Muscle of back (tissue), 11 donors: ENCODE data around the gene ARHGEF3. TPM values are rescaled to one million over a fixed set of nuclear protein-coding genes. Genes with fewer than 3 reads are reported as not detected.

Source experiments
- DNase-seq, 3 donors: peaks; one replicate each; pipeline versions ENCODE4 v3.0.0 to v3.0.0-alpha.2; 2013
- polyA plus RNA-seq, 10 donors: library from polyadenylated mRNA; unstranded; fragments of 120-200 nt; gene quantifications; one replicate each; pipeline ENCODE4 v1.2.1, GENCODE V29; 2013; ENCODE audit not compliant: insufficient read length in 10 of 10

Gene ARHGEF3
- polyA plus RNA-seq, 10 donors = 22.6 to 31.0 (median 29.2) TPM

DNA sequence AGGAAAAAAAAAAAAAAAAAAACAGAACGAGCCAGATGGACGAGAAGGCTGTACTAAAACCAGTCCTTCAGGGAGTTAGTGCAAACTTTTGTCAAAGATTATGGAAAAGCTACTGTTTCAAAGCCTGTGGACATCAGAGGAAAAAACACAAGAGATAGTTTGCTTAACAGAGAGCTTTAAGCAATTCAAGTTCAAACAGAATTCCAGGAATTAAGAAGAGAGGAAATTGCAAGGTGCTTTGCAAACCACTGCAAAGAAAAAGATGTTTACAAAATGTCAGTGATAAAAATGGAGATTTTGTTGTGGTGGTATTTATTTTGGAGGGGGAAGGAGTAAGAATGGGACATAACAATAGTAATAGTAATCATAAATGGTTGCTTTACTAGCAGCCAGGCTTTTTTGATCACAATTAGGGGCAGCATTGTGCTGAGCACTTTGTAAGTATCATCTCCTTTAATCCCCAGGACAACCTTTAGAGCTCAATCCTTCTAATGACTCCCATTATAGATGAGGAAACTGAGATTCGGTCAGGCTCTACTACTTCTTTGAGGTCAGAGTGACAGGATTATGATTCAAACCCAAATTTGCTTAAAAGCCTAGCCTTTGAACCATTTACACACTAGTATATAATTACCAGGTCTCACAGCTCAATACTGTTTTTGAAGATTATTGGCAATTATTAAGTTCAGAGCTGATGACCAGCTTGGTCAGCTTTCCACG is 22.4 kb upstream of the ARHGEF3 start:
- DNase-seq = no peak

DNA sequence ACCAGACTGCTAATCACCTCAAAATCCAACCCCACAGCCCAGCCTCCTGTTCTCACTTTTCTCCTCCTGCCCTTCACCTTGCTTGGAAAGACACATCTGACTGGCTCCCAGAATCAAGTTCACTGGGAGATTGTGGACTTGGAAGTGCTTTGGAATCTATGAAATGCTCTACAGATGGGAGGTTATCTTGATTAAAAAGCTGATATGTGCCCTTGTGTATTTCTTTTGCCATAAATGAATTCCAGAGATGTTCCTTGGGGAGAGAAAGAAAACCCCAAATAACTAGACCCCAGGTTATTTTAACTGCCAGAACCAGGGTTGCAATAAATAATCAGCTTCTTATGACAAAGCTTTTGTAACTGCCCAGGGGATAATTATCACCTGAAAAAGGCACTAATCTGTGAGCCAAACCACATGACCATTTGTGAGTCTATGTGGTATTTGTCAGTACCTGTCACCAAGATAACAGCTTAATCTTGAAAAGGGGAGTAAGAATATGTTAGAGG is 21.7 kb upstream of the ARHGEF3 start:
- no peak for DNase-seq

DNA sequence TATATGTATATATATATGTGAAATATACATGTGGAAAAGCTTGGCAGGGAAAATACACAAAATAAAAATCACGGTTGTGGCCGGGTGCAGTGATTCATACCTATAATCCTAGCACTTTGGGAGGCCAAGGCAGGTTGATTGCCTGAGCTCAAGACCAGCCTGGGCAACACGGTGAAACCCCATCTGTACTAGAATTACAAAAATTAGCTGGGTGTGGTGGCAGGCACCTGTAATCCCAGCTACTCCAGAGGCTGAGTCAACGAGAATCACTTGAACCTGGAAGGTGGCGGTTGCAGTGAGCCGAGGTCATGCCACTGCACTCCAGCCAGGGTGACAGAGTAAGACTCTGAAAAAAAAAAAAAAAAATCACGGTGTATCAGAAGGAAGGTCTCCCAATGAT is 20.8 kb upstream of the ARHGEF3 start:
- DNase-seq = no peak

DNA sequence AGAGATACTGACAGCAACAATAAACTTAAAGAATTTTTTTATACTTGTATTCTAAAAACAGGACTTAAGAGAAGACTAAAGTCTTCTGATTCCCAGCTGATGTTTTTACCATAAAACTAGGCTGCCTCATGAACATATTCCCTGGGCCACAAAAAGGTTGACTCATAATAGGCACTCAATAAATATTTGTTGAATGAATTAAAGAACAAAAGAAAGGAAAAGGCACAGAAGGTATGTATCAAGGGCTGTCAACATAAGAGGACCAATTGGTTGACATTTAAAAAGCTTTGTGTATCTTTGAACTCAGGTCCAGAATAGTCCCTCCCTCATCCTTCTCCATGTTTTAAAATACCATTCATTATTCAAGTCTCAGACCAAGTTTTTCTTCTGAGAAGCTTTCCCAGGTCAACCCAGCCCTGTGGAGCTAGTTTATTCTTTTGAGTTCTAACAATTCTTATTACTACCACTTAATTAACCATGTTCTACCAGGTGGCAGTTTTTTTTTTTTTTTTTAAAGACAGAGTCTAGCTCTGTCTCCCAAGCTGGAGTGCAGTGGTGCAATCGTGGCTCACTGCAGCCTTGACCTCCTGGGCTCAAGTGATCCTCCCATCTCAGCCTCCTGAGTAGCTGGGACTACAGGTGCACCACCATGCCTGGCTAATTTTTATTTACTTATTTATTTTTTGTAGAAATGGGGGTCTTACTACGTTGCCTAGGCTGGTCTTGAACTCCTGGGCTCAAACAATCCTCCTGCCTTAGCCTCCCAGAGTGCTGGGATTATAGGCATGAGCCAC is 17.5 kb upstream of the ARHGEF3 start:
- DNase-seq = no peak

DNA sequence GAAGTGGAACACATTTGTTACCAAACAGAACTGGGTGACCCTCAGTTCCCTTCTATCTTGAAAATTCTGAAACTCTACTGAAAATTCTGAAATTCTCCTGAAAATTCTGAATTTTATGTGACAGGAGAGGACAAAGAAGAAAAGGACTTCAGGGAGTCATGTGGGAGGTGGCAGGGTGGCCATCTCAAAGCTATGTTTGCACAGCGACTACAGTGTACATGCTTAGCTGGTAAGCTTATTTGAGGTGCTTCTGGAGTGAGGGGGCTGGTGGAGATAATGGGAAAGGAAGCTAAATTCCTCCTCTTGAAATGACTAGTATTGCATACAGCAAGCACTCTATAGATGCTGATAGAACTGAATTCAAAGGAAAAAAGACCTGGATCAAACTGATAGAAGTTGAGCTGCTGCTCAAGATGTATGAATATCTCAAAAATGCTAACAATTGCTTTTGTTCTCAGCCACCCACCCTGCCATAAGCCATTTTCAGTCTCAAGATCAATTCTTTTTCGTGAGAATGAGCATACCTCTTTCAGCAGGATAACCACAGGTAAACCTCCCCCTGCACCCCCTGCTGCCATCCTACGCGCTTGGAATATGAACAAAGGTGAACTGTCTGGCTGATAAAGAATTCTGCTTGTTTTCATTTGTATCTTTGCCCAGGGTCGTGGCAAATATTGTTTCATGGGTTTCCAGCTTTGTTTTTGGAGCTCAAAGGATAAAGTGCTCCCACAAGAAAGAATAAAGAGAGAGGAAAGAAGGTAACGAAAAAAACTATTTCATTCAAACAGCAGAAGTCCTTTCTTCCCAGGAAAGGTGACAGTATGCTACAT is 16.6 kb upstream of the ARHGEF3 start:
- DNase-seq = no peak

DNA sequence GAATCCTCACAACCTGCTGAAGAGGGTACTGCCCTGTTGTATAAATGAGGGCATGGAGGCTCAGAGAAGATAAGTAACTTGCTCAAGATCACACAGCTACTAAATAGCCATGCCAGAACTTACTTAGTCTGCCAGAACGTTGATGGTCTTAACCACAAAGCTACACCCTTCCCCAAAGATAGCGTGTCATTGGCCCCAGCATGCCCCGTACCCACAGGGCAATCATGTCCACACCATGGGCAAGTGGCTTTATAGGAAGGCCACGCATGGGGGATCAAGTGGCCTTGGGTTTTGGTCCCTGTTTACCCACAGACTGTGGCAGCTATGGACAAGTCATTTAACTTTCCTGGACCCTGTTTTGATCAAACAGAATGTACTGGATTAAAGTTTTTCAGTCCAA is 15.9 kb upstream of the ARHGEF3 start:
- DNase-seq = no peak

DNA sequence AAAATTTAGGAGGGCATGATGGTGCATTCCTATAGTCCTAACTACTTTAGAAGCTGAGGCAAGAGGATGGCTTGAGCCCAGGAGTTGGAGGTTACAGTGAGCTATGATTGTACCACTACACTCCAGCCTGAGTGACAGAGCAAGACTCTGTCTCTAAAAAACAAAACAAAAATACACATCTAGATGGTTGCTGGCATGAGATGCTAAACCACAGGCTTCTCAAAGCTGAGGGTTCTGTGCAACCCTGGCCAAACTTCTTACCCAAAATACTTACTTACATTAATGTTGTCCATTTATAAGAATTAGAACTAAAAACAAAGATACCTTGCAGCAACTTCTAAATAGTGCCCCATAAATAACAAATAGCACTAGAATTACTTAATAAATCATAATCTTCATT is 14.3 kb upstream of the ARHGEF3 start:
- DNase-seq = no peak

DNA sequence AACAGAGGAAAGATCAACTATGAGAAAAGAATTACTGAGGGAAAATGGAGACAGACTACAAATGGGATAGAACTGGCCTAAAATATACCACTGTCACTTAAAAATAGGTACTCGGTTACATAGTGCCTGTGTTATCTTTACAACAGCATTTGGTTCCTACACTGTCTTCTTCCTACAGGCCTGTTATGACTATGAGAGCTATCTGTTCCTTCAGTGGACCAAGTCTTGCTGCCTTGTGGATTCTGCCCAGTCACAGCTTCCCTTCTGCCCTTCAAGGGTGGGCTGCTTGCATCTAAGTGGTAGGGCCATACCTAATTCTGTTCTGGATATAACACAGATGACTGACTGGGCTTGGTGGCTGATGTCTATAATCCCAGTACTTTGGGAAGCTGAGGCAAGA is 13.8 kb upstream of the ARHGEF3 start:
- no peak for DNase-seq

DNA sequence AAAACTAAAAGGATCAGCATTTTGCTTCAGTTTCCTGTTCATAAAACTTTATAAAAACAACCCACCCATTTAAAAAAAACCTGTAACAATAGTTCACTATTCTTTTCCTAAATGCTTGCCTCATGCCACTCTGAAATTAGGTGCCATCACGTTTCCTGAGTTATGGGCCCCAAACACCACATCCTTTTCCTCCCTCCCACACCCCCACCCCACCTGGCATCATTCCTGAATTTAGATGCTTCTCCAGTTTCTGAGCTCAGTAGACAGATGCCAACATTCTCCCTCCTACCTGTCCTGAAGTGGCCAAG is 11.9 kb upstream of the ARHGEF3 start:
- no peak for DNase-seq

DNA sequence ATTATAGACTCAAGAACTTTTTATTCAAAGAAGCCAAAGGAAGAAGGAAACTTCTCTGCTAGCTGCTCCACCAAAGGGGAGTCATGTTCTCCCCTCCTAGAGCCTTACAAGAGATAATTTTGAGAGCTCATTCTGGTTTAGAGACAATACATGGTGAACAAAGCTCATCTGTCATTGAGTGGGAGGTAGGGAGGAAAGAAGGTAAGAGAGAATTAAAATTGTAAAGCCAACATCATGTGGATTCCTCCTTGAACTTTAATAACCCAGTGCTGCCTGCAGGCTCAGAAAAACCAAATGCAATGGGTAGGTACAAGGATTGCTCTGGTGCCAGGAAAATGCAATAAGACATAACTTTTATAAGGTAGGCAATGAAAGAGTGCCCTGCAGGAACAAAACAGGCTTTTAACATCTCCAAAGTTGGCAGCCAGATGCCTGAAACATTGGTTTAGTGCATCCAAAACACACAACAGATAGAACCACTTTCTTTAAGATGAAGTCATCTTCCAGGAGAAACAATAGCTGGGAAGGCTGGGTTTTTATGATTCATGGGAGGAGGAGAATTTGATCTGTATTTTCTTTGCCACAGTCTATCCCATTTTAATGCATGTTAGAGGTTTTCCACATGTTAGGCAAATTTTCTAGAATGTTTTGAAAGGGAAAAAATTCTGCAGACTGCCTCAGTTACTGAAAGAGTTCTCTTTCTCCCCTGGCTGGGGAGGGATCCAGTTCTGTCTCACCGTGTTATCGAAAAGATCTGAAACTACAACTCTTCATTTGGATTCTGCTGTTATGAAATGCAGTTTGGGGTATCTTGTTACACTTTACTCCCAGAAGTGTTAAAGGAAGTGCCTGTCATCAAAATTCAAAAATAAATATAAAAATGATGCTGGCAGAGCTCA is 11.3 kb upstream of the ARHGEF3 start:
- DNase-seq = no peak

DNA sequence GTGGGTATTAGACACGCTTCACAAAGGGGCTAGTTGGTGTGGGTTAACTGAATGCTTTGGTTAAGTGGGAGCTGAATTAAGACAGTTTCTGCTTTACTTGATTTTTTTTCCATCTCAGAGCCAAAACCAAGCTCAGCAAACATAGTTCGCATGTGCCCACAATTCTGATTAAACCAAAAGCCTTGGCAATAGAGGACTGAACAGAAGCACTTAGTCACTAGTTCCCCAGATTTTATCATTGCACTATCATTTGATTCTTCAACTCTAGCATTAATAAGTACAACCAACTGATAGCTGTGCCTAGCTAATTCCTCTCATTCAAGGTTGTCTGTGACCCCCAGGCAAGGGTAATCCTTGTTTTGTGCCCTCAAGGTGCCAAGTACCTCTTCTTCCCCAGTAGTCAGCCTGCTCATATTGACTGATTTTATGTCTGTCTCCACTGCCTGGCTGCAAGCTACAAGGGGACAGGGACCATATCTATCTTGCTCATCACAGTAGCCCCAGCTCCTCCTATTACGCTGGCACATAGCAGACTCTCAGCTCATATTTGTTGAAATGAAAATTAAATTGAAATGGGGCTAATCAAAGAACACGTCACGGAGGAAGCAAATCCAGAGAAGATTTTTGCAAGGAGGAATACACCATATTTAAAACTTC is 9.9 kb upstream of the ARHGEF3 start:
- no peak for DNase-seq

DNA sequence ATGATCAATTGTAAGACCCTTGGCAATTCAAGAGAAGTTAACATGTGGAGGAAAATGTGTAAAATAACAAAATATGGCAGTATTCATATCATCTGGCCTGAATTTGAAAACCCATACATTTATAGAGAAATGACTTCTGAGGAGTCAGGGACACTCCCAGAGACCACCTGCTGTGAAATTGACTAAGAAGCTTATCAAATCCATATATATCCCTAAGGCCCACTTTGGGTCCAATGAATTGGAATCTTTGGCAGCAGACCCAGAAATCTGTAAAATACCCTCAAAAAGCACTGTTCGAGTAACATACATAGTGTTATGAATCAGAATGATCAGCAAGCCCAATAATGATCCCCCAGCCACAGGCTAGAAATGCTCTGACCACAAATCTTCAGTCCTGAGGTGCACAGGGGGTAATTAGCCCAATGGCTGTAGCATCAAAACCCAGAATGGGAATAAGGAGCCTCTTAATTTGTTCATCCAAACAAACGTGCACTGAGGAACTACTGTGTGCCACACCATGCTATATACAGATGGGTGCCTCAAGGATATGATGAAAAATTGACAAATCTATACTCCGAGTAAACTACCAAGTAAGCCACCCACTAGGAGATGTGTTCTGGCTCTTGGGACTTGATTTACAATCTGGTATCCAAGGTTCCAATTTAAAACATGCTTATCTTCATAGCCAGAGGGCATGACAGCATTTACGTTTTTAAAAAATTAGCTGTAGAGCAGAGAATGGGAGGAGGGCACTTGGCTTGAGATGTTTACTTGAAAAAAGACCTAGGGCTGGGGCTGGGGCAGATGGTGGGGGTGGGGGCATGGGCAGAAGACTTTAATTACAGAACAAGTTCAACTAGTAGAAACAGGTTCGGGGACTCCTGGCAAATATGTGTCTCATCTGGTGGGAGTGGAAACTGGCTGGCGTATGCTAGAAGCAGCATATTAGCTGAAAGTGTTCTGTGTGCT is 9.1 kb upstream of the ARHGEF3 start:
- DNase-seq = no peak

DNA sequence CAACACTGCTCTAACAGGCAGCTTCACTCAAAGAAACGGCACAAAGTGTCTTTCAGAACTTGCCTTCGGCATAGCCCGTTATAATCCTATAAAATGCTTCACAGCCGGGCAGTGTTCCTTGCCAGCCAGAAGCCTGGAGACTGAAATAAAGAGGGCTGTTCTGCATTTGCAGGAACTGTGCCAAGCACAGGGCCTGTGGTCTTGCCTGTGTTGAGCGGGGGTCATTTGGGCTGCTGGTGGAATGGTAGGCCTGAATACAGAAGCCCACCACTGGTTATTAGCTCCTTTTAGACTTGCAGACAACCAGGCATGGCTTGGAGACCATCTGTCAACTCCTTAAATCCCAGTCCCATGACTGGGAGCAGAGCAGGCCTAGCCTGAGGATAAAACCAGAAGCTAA is 4.7 kb upstream of the ARHGEF3 start:
- peak in 1 of 3 donors; percentile 60 for DNase-seq

DNA sequence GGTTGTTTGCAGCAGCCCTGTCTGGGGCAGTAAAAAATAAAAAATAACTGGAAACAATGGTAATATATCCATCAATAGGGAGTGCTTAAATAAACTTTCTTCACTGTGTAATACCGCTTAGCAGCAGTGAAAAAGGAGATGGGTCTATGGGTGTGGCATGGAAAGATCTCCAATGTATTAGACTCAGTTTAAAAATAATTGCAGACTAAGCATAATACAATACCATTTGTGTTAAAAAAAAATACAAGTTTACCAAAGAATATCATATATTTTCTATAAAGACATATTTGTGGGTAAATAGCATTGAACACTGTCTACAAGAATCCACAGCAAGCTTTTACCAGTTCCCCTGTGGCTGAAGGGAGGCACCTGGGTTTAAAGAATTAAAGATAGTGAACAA is 1.0 kb upstream of the ARHGEF3 start:
- no peak for DNase-seq

DNA sequence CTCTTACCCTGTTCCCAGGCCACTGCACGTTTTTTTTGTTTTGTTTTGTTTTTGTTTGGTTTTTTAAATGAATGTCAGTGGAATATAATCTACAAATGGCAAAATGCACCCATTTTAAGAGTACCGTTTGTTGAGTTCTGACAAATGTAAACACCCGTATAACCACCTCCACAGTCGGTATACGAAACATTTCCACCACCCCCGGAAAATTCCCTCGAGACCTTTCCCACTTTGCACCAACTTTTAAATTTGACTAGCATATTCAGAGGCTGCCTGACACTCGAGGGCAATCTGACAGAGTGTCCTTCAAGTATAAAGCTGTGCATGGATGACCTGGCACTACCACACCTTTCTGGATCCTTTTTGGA is 613 bp upstream of the ARHGEF3 start:
- DNase-seq = no peak

DNA sequence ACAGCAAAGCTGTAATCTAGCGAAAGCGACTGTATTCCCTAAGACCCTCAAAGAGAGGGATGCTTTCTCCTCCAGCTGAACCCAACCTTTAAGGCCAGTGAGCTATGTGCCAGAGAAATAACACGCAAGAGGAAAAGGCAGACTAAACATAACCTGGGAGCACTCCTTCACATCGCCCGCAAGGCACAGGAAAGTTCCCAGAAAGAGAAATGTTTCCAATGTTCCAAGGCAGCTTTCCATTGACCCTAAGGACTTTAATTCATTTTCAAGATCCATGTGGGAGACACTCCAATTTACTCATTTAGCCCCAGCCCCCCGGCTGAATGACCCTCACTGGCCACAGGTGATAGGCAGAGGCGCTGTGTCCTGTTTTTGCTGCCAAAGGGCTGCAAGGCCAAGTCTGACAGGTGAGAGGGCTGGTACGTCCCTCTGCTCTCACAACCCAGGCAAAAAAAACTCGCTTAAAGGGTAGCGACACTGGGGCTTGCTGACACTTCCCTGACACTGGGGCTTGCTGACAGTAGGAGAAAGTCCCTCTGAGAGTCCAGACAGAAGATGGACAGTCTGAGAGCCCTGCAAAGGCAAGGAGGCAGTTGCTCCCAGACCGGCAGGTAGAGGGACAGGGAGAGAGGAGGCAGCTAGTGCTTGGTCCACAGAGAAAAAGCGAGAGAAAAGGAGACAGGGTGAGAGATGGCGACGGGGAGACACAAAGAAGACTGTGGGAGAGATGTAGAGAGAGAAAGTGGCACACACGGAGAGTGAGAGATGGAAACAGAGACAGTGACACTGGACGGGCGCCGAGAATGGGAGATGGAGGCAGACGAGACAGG is 702 bp downstream of the ARHGEF3 start:
- no peak for DNase-seq

DNA sequence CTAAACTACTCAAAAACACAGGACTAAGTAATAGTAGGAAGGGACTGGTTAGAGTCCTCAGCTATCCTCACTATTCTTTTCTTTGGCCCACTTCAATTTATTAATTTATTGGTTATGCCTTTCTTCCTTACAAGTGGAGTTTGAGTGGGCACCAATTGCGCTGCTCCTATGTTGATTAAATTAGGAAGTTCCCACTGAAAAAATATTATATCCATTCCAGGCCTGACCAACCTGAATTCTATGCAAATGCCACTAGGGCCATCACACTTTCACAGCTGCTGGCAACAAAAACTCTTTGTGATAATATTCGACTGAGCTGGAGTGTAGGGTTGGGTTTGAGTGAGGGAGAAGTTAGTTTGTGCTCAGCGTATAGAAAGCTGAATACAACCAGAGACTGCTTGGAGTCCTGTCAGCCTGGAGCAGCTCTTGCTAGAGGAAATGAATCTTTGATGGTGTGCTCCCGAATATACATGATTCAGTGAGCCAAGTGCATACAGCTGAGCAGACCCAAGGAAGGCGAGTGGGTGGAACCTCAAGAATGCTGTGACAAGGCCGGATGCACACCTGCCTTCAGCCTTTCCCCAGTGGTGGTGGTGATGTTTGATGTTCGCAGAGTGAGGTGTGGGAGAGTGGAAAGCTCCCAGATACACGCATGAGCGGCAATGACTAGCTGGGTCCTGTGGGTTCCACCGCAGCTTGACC is 1.5 kb downstream of the ARHGEF3 start:
- DNase-seq = no peak

DNA sequence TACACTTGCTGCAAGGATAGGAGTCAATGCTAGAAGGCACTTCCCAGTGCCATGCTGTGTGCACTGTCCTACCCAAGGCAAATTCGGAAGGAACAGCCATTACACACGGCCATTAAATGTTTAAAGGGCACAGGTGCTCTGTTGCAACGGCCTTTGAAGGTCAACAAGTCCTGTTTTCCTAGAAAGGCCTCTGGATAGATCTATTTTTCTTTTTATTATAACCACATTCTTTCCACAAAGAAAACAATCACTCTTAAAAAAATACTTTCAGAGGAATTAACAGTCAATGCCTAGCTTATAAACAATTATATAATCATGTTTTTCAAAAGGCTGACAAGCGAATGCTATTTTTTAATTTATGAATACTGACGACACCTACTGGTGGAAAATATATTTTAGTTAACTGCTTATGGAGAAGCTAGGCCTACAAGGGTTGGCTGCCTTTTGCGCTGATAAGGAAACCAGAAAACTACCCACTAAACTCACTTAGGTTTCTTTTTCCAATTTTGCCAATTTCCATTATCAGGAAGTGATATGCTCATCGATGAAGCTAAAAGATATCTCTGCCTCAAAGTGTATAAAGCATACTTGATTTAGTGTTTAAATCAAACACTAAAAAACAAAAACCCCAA is 2.4 kb downstream of the ARHGEF3 start:
- peak; percentile 56 to 72 (median 56) for DNase-seq
